CD14-positive monocyte (primary cell): ENCODE data around the gene GNL1. TPM values are rescaled to one million over a fixed set of nuclear protein-coding genes. Genes with fewer than 3 reads are reported as not detected.
"Not testable (repeated sequence)": the region's sequence is repeated elsewhere in the genome, so short reads cannot be mapped to it uniquely, and the experiment has no call there.

Experiments used
- DNase-seq, 3 donors: peaks; one replicate each; pipeline ENCODE4 v3.0.0-alpha.2; 2011 to 2022
- H2AFZ ChIP-seq: 2 replicates; pipeline ENCODE4 v1.6.0; 2012; ENCODE audit warnings: mild to moderate bottlenecking, low read depth, low read length, inconsistent platforms; ENCODE audit not compliant: insufficient read depth, poor library complexity, severe bottlenecking
- H3K27ac ChIP-seq, 2 donors: 1 replicate in 1 of 2; 2 replicates in 1 of 2; pipeline ENCODE4 v1.5.1; 2012 to 2013; ENCODE audit warnings: low read length in 2 of 2, control low read depth in 1 of 2, inconsistent platforms in 1 of 2, low read depth in 1 of 2, mild to moderate bottlenecking in 1 of 2
- H3K27me3 ChIP-seq, 2 donors: one replicate each; pipeline versions ENCODE4 v1.6.0 to v1.6.1; 2011 to 2013; ENCODE audit warnings: low read length in 2 of 2; ENCODE audit not compliant: control insufficient read depth in 2 of 2, insufficient read depth in 2 of 2
- H3K36me3 ChIP-seq, 2 donors: replicated peaks in 1 of 2; 1 replicate in 1 of 2; 2 replicates in 1 of 2; pipeline versions ENCODE4 v1.5.1 to v1.6.1; 2012 to 2013; ENCODE audit warnings: low read length in 2 of 2, control low read depth in 1 of 2, inconsistent platforms in 1 of 2, mild to moderate bottlenecking in 1 of 2; ENCODE audit not compliant: insufficient read depth in 2 of 2, control insufficient read depth in 1 of 2
- H3K4me1 ChIP-seq, 2 donors: 1 replicate in 1 of 2; 2 replicates in 1 of 2; pipeline versions ENCODE4 v1.5.1 to v1.6.1; 2012 to 2013; ENCODE audit warnings: low read length in 2 of 2, control low read depth in 1 of 2, inconsistent platforms in 1 of 2, mild to moderate bottlenecking in 1 of 2, moderate library complexity in 1 of 2; ENCODE audit not compliant: insufficient read depth in 2 of 2, control insufficient read depth in 1 of 2
- H3K4me2 ChIP-seq: replicated peaks from 2 replicates; pipeline ENCODE3; 2012; ENCODE audit warnings: low read length, moderate library complexity, mild to moderate bottlenecking; ENCODE audit not compliant: poor library complexity, severe bottlenecking; ENCODE audit errors: extremely low read depth
- H3K4me3 ChIP-seq, 3 experiments: fragments of 200-600 bp in 1 of 3; sonication (generic) in 1 of 3; replicated peaks in 1 of 3; 1 replicate in 2 of 3; 2 replicates in 1 of 3; pipeline ENCODE4 v1.5.1; 2011 to 2013; ENCODE audit warnings: low read length in 3 of 3, mild to moderate bottlenecking in 3 of 3, control low read depth in 2 of 3, low read depth in 2 of 3, inconsistent platforms in 1 of 3, moderate library complexity in 1 of 3
- H3K79me2 ChIP-seq: 2 replicates; pipeline ENCODE4 v1.6.0; 2012; ENCODE audit warnings: mild to moderate bottlenecking, control low read depth, inconsistent platforms, low read length, moderate library complexity; ENCODE audit not compliant: insufficient read depth
- H3K9ac ChIP-seq: 2 replicates; pipeline ENCODE4 v1.6.0; 2017; ENCODE audit warnings: low read length, mild to moderate bottlenecking; ENCODE audit not compliant: insufficient read depth, poor library complexity, severe bottlenecking
- H3K9me3 ChIP-seq, 2 donors: replicated peaks in 1 of 2; 1 replicate in 1 of 2; 2 replicates in 1 of 2; pipeline versions ENCODE4 v1.5.1 to v1.6.1; 2012 to 2013; ENCODE audit warnings: low read length in 2 of 2, control low read depth in 1 of 2; ENCODE audit not compliant: control insufficient read depth in 1 of 2, insufficient read depth in 1 of 2
- H4K20me1 ChIP-seq: 2 replicates; pipeline ENCODE4 v1.6.0; 2012; ENCODE audit warnings: mild to moderate bottlenecking, low read length, control low read depth, moderate library complexity; ENCODE audit not compliant: insufficient read depth
- H3K27ac Mint-ChIP-seq, 7 donors: one replicate each; pipeline ENCODE4 v1.8.0; 2020; ENCODE audit warnings: mild to moderate bottlenecking in 7 of 7, mixed read lengths in 7 of 7, moderate library complexity in 6 of 7, inconsistent platforms in 2 of 7
- H3K27me3 Mint-ChIP-seq, 3 donors: one replicate each; pipeline ENCODE4 v1.8.0; 2021 to 2022; ENCODE audit warnings: low read depth in 3 of 3, mild to moderate bottlenecking in 3 of 3, mixed read lengths in 3 of 3, moderate library complexity in 3 of 3, inconsistent platforms in 1 of 3
- H3K36me3 Mint-ChIP-seq, 2 donors: one replicate each; pipeline ENCODE4 v1.8.0; 2020; ENCODE audit warnings: mixed read lengths in 2 of 2, inconsistent platforms in 1 of 2, mild to moderate bottlenecking in 1 of 2
- H3K4me1 Mint-ChIP-seq: one replicate; pipeline ENCODE4 v1.8.0; 2020; ENCODE audit warnings: mild to moderate bottlenecking, mixed read lengths
- H3K4me3 Mint-ChIP-seq, 2 donors: one replicate each; pipeline ENCODE4 v1.8.0; 2020; ENCODE audit warnings: mild to moderate bottlenecking in 2 of 2, mixed read lengths in 2 of 2, moderate library complexity in 1 of 2
- H3K9me3 Mint-ChIP-seq, 7 donors: one replicate each; pipeline ENCODE4 v1.8.0; 2020 to 2022; ENCODE audit warnings: mixed read lengths in 7 of 7, mild to moderate bottlenecking in 6 of 7, moderate library complexity in 6 of 7, inconsistent platforms in 2 of 7
- WGBS: methylation state at CpG from one replicate; pipeline ENCODE4 v1.1.5; 2013; ENCODE audit warnings: missing lambda C conversion rate; ENCODE audit not compliant: insufficient coverage; 5-methylcytosine and 5-hydroxymethylcytosine counted together
- intact Hi-C, 2 donors: fragments of 100-400 bp; cut with micrococcal nuclease; formaldehyde crosslinking; loops; one replicate each; pipeline versions ENCODE4 v1.15.0 to v1.15.1; 2023
- polyA plus RNA-seq, 3 donors: library from polyadenylated mRNA; depleted of rRNA in 1 of 3; unstranded in 2 of 3; stranded (reverse) in 1 of 3; fragments of 300-500 nt in 2 of 3; fragments of >200 nt in 1 of 3; fragmentation: Illumina TruSeq in 2 of 3; gene quantifications; 1 replicate in 2 of 3; 2 replicates in 1 of 3; pipeline ENCODE4 v1.2.3, GENCODE V29; 2012 to 2021
- TF ChIP-seq, protein P1 (sequence below): fragments of 200-600 bp; IDR thresholded peaks from one replicate; pipeline ENCODE4 v1.8.0; 2022; ENCODE audit warnings: antibody characterized with exemption, mild to moderate bottlenecking

GNL1 gene
- polyA plus RNA-seq, 3 donors, result 10.3 to 13.4 (median 12.9) TPM

DNA sequence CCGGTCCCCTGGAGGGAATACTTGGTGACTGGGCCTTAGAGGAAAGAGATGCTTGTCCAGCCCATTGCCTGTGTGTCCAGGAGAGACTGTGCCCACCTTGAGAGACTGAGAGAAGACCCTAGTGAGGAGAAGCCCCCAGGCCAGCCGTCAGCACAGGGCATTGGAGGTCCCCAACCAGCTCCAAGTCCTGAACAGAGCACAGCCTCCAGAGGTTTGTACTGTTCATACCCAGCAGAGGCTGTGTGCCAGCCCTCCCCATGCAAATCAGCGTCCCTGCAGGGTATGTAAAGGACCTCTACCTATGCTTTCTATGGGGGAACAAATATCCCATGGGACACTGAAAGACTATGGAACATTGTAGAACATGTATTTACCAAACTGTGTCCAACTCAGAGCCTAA lies 58.6 kb downstream of the GNL1 start:
- peaks cover 12 to 17% of the 10 kb centered on the region in 2 donors for H3K36me3 Mint-ChIP-seq
- peaks cover 60% of the 10 kb centered on the region for H3K4me1 Mint-ChIP-seq
- peaks cover 0 to 2% (median 0%) of the 10 kb centered on the region in 7 donors for H3K9me3 Mint-ChIP-seq
- Histone ChIP-seq H3K27ac (peak overlapping the region in 1 of 2 donors; percentile 79), H3K27me3 (no peaks in the 10 kb centered on the region), H4K20me1 (peaks cover 36% of the 10 kb centered on the region), H3K9ac (no peak overlapping the region), H3K4me3 (no peak overlapping the region), H2AFZ (no peak overlapping the region), H3K9me3 (no peaks in the 10 kb centered on the region), H3K4me1 (peaks cover 55 to 66% of the 10 kb centered on the region in 2 donors), H3K79me2 (peaks cover 7% of the 10 kb centered on the region), H3K4me2 (no peak overlapping the region), H3K36me3 (peaks cover 16 to 17% of the 10 kb centered on the region in 2 donors)
- H3K27ac Mint-ChIP-seq, result peak overlapping the region; percentile 28 to 95 (median 88)
- intact Hi-C loops, result no loop called here
- WGBS, result 89% methylated on average over 2 of the region's 3 CpGs
- H3K27me3 Mint-ChIP-seq, result peaks cover 0 to 4% (median 0%) of the 10 kb centered on the region in 3 donors
- no peak overlapping the region for H3K4me3 Mint-ChIP-seq
- TF ChIP-seq, protein P1, sequence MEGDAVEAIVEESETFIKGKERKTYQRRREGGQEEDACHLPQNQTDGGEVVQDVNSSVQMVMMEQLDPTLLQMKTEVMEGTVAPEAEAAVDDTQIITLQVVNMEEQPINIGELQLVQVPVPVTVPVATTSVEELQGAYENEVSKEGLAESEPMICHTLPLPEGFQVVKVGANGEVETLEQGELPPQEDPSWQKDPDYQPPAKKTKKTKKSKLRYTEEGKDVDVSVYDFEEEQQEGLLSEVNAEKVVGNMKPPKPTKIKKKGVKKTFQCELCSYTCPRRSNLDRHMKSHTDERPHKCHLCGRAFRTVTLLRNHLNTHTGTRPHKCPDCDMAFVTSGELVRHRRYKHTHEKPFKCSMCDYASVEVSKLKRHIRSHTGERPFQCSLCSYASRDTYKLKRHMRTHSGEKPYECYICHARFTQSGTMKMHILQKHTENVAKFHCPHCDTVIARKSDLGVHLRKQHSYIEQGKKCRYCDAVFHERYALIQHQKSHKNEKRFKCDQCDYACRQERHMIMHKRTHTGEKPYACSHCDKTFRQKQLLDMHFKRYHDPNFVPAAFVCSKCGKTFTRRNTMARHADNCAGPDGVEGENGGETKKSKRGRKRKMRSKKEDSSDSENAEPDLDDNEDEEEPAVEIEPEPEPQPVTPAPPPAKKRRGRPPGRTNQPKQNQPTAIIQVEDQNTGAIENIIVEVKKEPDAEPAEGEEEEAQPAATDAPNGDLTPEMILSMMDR, result no peak
- no peak for DNase-seq

DNA sequence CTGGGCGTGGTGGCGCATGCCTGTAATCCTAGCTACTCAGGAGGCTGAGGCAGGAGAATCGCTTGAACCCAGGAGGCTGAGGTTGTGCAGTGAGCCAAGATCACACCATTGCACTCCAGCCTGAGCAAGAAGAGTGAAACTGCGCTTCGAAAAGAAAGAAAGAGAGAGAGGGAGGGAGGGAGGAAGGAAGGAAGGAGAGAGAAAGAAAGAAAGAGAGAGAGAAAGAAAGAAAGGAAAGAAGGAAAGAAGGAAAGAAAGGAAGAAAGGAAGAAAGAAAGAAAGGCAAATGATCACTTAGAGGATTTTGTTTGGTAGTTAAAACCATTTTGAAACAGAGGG lies 59.1 kb downstream of the GNL1 start:
- Mint-ChIP-seq H3K27ac (peak overlapping the region; percentile 88 to 97 (median 94)), H3K36me3 (peaks cover 17 to 22% of the 10 kb centered on the region in 2 donors), H3K4me1 (peaks cover 65% of the 10 kb centered on the region)
- H3K9ac ChIP-seq, H2AFZ ChIP-seq, H3K9me3 ChIP-seq, H3K4me3 ChIP-seq, H3K27me3 Mint-ChIP-seq, H3K4me3 Mint-ChIP-seq, DNase-seq, H3K27me3 ChIP-seq, intact Hi-C loops, H3K4me2 ChIP-seq, H3K9me3 Mint-ChIP-seq: not testable (repeated sequence)
- Histone ChIP-seq H3K36me3 (peaks cover 21 to 22% of the 10 kb centered on the region in 2 donors), H3K4me1 (peaks cover 60 to 70% of the 10 kb centered on the region in 2 donors), H4K20me1 (peaks cover 41% of the 10 kb centered on the region), H3K79me2 (peaks cover 12% of the 10 kb centered on the region), H3K27ac (peak overlapping the region; percentile 49 to 79)
- WGBS, result 88% methylated on average over 3 of the region's 5 CpGs
